H1 (cell line): ENCODE measurements around the gene TM4SF20. TPM values are rescaled to one million over a fixed set of nuclear protein-coding genes. Genes with fewer than 3 reads are reported as not detected.

Source experiments
- CHD7 ChIP-seq: fragments of 300-600 bp; sonication (generic); IDR thresholded peaks from 2 replicates; pipeline ENCODE4 v1.7.1; 2012; ENCODE audit warnings: low read length, moderate library complexity, mild to moderate bottlenecking, inconsistent platforms; ENCODE audit not compliant: insufficient replicate concordance
- GABPA ChIP-seq: IDR thresholded peaks from 2 replicates; pipeline ENCODE4 v1.6.1; 2011; ENCODE audit warnings: mild to moderate bottlenecking, low read length, moderate library complexity, borderline replicate concordance; ENCODE audit not compliant: insufficient read depth
- POLR2A ChIP-seq, 2 experiments: IDR thresholded peaks; 1 replicate in 1 of 2; 2 replicates in 1 of 2; pipeline ENCODE4 v1.6.1; 2011; ENCODE audit warnings: low read depth in 2 of 2, low read length in 2 of 2, mild to moderate bottlenecking in 2 of 2; ENCODE audit errors: control extremely low read depth in 1 of 2
- polyA plus RNA-seq, 7 experiments: library from polyadenylated mRNA; depleted of rRNA in 3 of 7; stranded (reverse) in 5 of 7; unstranded in 2 of 7; fragments of >200 nt in 5 of 7; fragments of 200-250 nt in 2 of 7; gene quantifications; 1 replicate in 5 of 7; 2 replicates in 1 of 7; 4 replicates in 1 of 7; pipeline versions ENCODE4 v1.2.1 to v1.2.3, GENCODE V29; 2011 to 2013; ENCODE audit warnings: missing spikeins in 2 of 7, mixed read lengths in 2 of 7
- total RNA-seq: library from RNA; stranded (reverse); fragmentation: NEBNext Ultra II Directional; extraction: Animal tissue kit (Norgen Biotek cat#: 25700); gene quantifications from 2 replicates; pipeline ENCODE4 v1.2.1, GENCODE V29; 2021

The TM4SF20 gene
- total and polyA plus RNA-seq, 2 of the 8 experiments (the other 6 are each of a cell fraction or from before 2014, with no cell fraction given) = not detected

GRCh38 chr2:227349989-227350612, 29.0 kb downstream of the TM4SF20 start (continued):
- TF ChIP-seq CHD7 (no peak), POLR2A (IDR thresholded peaks at IDR 0.05; ENCODE audit: control extremely low read depth in 1 of 2, low read depth in 2 of 2, low read length in 2 of 2) (no peak), GABPA (no peak)
- TF ChIP-seq, all 59 proteins: peak for 0
